HPDE6-E6E7 (cell line): ENCODE results near the gene CEP112.
"Not testable (repeated sequence)": the region's sequence is repeated elsewhere in the genome, so short reads cannot be mapped to it uniquely, and the experiment has no call there.

Experiments used
- DNase-seq: peaks from one replicate; pipeline ENCODE4 v3.0.0; 2011; ENCODE audit warnings: missing footprints; ENCODE audit errors: extremely low spot score

Gene CEP112

DNA sequence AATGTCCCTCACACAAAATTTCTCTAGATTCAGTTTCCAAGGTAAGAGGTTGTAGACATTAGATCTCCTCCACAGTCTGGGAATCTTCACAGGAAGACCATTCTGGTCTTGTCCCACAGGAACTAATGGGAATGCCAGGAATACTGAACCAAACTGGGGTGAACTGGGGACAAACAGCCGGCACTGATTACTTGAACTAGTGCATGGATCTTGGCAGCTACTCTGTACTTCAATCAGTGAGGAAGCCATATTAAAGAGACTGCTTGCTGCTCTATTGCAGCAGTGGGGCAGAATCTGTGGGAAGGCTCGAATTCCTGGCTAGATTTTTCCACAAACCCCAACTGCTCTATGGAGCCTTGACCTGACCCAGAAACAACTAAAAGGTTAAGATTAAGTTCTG lies 361.6 kb downstream of the CEP112 start:
- no peak for DNase-seq

- not testable (repeated sequence) for DNase-seq
These were observed 365.4 kb downstream of the CEP112 start for GRCh38 chr17:65826577-65826976.

DNA sequence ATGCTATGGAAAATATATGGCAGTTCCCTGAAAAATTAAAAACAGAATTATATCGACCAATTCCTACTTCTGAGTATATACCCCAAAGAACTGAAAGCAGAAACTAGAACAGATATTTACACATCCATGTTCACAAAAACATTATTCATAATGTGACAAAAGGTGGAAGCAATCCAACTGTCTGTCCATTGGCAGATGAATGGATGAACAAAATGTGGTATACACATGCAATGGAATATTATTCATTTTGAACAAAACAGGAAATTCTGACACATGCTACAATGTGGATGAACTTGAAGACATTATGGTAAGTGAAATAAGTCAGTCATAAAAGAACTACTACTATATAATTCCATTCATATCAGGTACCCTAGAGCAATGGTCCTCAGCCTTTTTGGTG lies 367.0 kb downstream of the CEP112 start:
- DNase-seq, result no peak

- no peak for DNase-seq
These were observed 368.2 kb downstream of the CEP112 start for GRCh38 chr17:65823713-65824112.

GRCh38 chr17:65820811-65821210 lies 371.1 kb downstream of the CEP112 start:
- no peak for DNase-seq

- no peak for DNase-seq
These were observed 371.6 kb downstream of the CEP112 start for GRCh38 chr17:65820306-65820705.

DNA sequence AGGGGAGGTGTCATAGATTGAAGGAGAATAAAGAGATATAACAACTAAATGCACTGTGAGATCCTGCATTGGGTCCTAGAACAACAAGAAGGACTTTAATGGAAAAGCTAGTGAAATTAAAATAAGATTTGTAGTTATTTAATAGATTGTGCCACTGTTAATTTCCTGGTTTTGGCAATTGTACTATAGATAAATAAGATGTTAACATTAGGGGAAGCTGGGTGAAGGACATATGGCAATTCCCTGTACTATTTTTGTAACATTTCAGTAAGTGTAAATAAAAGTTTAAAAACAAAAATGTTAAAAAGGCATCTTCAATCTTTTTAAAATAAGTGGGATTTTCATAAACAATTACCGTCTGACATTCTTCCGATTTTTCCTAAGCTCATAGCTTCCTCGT lies 372.1 kb downstream of the CEP112 start:
- no peak for DNase-seq

DNA sequence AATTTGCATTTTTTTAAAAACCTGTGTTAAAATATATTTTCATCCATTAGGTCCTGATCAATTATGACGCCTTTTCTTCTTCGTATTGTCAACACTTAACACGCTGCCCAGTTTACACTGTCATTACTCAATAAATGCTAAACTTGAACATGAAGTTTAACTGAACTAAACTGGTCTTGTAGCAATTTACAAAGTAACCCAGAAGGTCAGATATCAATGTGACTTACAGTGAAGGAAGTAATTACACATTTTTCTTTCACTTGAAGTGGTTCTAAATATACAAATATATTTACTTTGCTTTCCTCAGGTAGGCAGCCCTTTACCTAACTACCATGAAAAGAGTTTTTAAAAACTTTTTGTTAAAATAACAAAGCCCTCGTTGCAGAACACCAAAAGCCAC lies 374.0 kb downstream of the CEP112 start:
- no peak for DNase-seq

- no peak for DNase-seq
These were observed 377.5 kb downstream of the CEP112 start for GRCh38 chr17:65814418-65814817.

- DNase-seq, result no peak
These were observed 378.6 kb downstream of the CEP112 start for GRCh38 chr17:65813306-65813705.

- DNase-seq, result no peak
These were observed 380.9 kb downstream of the CEP112 start for GRCh38 chr17:65811043-65811442.

DNA sequence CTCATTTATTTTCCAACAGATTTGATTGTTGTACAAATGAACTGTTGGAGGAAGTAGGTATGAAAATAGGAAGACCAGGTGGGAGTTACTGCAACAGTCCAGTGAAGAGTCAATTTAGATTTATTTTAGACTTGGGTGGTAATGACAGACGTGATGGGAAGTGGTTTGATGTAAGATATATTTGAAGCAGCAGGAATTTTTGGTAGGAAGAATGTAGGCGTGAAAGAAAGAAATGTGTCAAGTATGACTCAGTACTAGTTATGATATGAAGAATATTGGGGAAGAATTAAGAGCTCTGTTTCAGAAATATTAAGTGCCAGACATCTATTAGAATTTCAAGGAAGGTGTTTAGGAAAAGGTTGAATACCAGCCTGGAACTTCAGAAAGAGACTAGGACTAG lies 382.6 kb downstream of the CEP112 start:
- no peak for DNase-seq

- DNase-seq, result not testable (repeated sequence)
These were observed 383.4 kb downstream of the CEP112 start for GRCh38 chr17:65808566-65808965.

- no peak for DNase-seq
These were observed 384.6 kb downstream of the CEP112 start for GRCh38 chr17:65807361-65807760.

DNA sequence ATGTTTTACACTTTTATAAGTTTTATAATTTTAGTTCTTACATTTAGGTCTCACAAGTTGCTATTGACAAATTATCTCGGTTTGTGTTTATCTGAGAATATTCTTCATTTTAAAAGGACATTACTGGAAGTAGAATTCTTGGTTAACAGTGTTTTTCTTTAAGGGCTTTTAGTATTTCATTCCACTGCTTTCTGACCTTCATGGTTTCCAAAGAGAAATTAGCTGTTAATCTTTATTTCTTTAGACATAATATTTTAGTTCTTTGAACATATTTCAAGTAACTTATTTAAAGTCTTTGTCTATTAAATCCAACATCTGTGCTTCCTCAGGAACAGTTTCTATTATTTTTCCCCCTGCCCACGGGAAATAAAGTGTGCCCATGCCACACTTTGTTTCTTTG lies 390.4 kb downstream of the CEP112 start:
- no peak for DNase-seq

GRCh38 chr17:65800655-65801054 lies 391.3 kb downstream of the CEP112 start:
- DNase-seq, result no peak

DNA sequence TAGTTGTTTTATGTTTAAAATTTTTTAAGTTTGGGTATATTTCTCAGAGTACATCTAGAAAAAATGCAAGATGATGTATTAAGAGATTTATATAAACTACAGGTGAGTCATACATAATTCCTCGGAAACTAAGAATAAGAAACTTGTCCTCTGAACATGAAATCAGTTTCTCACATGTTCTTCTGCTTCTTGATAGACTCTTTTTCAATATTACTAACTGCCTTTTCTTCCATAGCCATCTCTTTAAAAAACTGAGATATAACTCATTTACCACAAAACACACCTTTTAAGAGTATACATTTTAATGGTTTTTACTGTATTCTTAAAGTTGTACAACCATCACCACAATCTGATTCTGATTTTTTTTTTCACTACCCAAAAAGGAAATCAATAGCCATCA lies 392.1 kb downstream of the CEP112 start:
- DNase-seq, result no peak

- DNase-seq, result no peak
These were observed 392.5 kb downstream of the CEP112 start for GRCh38 chr17:65799454-65799853.

- no peak for DNase-seq
These were observed 394.1 kb downstream of the CEP112 start for GRCh38 chr17:65797809-65798208.

DNA sequence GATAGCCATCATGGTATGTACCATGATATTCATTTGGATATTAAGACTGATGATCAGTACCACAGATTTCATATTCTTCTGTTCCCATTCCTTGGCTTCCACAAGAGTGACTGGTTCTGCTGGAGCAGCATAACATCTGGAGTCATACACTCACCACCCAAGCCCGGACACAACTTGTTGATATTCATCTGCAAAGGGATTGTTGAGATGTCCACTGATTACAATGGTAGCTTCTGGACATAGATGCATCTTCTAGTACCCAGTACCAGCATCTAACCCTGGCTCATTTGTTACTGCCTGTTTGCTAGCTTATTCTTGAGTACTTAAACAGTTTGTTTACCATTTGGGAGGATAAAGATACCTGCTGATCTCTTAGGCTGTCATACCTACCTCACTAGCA lies 394.8 kb downstream of the CEP112 start:
- DNase-seq, result no peak

- peak; percentile 56 for DNase-seq
These were observed 397.4 kb downstream of the CEP112 start for GRCh38 chr17:65794572-65794971.

DNA sequence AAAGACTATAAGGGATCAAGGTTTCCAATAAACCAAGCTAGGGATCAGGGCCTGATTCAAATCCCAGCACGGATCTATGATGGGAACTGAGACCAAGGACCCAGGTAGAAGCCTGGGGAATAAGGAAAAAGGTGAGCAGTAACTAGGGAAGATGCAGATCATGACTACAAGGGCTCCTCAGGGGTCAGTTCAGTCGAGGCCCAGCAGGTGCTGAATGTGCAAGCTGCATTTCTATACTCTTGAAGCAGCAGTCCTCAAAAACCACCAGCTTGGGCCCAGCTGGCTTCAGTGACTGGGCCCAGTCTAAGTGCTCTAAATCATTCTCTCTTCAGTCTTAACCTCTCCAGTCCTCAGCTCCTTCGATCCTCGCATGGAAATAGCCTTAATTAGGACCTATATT lies 401.7 kb downstream of the CEP112 start:
- DNase-seq, result no peak

DNA sequence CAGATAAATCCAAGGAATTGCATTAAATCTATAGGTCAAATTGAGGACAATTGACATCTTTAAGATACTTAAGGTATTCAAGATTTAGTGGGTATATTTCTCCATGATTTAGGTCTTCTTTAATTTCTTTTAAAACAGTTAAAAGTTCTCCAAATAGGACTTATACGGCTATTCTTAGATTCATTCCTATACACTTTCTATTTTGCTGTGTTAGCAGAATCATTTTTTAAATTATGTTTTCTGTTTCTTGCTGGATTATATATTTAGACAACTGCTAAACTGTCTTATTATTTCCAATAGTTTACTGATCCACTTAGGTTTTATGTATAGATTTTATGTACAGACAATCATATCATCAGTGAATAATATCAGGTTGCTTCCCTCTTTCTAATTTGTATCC lies 404.4 kb downstream of the CEP112 start:
- no peak for DNase-seq

GRCh38 chr17:65786479-65786878 lies 405.5 kb downstream of the CEP112 start:
- DNase-seq, result no peak

DNA sequence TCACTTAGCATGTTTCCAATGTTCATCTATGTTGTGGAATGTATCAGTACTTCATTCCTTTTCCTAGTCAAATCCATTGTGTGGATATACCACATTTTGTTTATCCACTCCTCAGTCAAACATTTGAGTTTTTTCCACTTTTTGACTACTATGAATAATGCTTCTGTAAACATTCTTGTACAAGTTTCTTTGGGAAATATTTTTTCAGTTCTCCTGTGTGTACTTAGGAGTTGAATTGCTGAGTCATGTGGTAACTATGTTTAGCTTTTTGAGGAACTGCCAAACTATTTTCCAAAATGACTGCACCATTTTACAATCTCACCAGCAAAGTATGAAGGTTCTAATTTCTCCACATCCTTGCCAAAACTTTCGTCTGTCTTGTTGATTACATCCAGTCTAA lies 406.8 kb downstream of the CEP112 start:
- no peak for DNase-seq
